NCI-H187 (cell line): ENCODE data around the gene RHEBL1.

ENCODE experiments used
- DNase-seq, 2 experiments: peaks; one replicate each; lab custom pipeline; 2025; lab: John Stamatoyannopoulos, UW

RHEBL1 gene

DNA sequence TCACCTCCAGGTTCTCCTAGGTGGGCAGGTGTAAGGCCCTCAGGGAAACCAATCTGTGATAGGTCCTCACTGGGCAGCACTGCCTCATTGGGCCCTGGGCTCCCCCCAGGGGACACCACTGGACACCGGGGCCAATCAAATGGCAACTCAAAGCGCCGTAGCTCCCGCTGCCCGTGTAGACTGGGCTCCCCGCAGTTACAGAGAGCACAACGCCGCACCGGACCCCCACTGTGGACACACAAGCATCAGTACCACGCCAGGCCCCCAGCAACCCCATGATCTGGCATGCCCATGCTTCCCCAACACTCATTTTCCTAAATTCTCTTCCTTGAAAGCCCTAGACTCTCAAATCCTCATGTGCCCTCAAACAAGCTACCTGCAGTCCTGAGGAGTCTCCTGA, 15.3 kb downstream of the RHEBL1 start:
- no peak for DNase-seq

DNA sequence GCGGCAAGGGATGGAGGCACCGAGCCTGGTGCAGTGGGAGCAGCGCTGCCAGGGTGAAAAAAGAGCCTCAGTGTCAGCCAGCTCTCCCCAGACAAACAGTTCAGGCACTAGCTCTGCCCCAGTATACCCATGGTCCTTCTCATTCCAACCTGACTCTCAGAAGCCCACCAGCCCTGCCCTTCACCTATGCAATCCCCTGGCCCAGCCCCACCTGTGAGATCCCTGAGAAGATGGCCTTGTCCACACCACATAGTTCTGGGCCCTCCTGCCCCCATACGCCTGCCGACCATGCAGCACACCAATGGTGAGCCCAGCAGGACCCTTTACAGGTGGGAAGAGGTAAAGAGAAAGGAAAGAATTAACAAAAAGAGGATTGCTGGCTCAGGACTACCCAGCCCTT, 15.7 kb downstream of the RHEBL1 start:
- DNase-seq: no peak

DNA sequence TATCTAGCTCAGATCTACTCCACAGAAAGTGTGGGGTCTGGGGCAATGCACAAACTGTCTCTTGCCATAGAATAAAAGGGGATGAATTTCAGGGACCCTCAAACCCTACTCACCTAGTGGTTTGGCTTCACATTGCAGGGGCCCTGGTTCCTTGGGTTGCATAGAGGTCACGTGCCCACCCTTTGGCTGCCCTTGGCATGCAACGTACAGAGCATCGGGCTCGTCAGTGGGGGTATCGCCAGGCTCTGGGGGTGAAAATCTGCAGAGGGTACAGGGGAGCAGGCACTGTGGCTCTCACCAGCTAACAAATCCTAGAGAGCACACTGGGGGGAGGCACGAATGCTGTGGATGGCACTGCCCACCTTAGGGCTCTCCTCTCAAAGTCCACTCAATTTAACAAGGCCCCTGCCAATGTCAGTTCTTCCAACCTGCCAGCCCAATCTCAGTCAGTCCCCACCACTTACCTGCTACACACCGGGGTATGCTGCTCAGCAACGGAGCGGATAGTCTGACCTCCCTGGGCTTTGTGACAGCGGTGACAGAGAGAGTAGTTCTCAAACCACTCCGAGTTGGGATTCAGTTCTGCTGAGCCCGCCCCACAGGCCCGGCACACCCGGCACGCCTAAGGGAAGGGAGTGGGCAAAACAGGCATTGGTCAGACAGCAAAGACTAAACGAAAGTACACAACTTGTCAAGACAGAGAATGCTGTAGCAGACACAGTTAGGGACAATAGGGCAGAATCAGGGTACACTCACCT, 17.1 kb downstream of the RHEBL1 start:
- DNase-seq: no peak

DNA sequence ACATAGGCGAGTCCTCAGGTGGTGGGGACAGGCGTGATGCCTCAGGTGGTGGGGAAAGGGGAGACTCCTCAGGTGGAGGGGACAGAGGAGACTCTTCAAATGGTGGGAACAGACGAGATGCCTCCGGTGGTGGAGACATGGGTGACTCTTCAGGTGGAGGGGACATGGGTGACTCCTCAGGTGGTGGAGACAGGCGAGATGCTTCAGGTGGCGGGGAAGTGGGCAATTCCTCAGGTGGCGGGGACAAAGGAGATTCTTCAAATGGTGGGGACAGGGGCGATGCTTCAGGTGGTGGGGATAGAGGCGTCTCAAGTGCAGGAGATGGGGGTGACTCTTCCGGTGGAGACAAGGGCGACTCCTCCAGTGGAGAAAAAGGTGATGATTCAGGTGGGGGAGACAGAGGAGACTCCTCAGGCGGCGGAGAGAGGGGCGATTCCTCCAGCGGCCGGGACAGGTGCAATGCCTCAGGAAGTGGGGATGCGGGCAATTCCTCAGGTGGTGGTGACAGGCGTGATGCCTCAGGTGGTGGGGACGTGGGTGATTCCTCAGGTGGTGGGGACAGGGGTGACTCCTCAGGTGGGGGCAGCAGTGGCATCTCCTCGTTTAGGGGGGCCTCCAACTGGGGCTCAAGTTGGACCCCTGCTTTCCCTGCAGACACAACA, 17.9 kb downstream of the RHEBL1 start:
- DNase-seq: no peak

DNA sequence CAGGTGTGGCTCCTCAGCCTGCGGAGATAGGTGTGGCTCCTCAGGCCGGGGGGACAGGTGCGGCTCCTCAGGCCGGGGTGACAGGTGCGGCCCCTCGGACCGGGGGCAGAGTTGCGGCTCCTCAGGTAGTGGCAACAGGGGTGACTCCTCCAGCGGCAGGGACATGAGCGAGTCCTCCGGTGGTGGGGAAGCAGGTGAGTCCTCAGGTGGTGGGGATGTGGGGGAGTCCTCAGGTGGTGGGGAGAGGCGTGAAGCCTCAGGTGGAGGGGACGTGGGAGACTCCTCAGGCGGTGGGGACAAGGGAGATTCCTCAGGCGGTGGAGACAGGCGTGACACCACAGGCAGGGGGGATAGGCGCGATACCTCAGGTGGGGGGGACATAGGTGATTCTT, 18.4 kb downstream of the RHEBL1 start:
- no peak for DNase-seq

DNA sequence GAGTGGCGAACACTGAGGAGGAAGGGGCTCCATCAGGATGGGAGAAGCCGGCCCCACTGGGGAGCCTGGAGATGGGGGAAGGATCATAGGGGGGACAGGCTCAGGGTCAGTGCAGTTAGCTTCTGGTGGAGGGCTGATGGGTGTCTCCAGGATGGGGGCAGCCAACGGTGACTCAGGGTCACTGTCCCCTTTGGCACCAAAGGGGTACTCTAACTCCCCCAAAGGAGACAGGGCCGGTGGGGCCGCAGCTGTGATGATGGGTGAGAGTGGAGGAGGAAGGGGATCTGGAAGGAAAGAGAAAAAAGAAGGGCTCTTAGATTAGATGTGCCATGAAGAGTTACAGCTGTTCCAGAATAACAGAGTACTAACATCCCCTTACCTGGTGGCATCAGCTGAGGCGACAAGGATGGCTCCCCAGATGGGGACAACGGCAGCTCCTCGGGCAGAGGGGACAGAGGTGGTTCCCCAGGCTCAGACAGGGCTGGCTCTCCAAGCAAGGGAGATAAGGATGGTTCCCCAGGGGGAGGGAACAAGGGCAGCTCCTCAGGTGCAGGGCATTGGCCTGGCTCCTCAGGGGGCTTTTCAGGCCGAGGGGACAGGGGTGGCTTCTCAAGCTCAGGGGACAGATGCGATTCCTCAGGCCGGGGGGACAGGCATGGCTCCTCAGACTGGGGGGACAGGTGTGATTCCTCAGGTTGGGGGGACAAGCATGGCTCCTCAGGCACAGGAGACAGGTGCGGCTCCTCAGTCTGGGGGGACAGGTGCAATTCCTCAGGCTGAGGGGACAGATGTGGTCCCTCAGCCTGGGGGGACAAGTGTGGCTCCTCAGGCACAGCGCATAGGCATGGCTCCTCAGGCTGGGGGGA, 19.0 kb downstream of the RHEBL1 start:
- DNase-seq: no peak

DNA sequence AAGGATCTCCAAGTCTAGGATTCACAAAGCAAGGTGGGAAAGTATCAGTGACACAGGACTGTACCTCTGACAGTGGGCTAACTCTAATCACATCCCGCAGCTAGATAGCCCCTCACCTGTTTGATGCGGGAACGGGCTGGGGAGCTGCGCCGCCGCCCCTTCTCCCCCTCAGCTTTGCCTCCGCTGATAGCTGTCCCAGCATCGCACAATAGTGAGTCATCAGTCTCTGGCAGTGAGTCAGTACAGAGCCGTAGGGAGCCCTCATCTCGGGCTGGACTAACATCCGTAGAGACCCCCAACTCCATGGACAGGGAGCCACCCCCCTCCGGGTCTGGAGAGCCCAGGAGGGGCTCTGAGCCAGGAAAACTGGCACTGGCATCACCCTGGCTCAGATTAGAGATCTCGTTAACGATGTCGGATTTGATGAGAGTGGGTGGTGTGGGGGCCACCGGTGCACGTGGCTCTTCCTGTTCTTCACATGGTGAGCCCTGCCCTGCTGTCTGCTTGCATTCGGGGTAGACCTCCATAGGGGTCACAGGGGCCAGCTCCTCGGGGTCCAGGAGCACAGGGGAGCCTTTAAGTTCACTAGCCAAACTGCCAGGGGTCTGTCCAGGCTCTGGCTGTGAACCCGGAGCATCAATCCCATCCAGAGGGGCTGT, 20.1 kb downstream of the RHEBL1 start:
- DNase-seq: no peak

DNA sequence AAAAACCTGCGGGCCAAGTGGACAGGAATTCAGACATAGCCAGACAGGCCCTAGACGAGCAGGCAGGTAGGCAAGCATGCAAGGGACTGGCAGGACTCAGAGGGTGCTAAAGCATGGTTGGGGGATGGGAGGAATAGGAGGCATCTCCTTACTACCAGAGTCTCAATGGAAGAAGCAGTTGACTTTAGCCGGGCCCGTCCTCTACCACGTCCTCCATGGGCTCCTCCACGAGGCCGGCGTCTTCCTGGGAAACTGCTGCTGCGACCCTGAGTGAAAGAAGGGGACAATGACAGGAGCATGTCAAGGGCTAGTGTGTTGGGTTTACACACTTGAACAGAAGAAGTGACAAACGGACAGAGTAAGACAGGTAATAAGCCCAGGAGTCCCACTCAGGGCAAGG, 20.8 kb downstream of the RHEBL1 start:
- no peak for DNase-seq

DNA sequence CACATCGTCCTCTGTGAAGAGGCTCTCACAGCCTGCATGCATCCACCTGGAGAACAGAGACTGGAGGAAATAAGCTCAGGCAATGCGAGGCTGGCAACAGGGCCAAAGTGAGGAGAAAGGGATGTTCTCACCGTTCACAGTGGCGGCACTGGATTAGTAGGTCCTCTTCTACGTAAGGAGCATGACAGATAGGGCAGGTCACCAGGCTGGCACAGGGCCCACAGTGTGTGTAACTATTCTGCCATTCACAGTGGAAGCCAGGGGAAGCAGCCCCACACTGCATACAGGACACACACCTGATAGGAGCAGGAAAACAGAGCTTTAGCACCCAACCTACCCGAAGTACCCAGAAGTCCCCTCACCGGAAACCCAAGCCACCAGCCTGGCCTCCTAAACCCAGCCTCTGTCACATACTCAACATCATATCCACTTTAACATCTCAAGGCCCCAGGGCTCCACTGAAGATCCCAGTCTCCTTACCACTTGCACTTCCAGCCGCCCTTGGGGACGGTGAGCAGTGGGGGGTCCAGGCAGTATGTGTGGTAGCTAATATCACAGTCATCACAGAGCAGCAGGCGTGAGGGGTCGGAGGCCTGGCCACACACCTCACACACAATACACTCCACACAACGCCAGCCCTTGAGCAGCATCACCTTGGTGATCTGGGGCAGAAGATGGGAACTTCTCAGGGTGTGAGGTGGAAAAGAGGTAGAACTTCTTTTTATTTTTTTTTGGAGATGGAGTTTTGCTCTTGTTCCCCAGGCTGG, 23.5 kb downstream of the RHEBL1 start:
- no peak for DNase-seq

DNA sequence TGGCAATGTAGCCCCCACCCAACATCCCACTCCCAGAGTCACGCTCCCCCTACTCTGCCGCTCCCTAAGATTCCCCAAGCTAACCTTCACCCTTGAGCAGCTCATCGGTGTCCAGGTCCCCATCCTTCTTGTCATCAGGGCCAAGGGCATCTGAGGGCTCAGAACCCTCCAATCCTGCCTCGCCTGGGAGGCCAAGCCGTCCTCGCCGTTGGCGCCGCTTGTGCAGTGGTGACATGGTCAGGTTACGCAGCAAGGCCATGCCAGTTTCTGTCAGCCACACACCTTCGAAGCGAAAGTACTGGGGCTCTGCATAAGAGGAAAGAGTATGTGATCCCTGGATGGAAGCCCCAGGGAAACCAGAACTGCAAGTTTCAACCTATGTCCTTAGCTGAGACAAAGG, 25.1 kb downstream of the RHEBL1 start:
- no peak for DNase-seq

DNA sequence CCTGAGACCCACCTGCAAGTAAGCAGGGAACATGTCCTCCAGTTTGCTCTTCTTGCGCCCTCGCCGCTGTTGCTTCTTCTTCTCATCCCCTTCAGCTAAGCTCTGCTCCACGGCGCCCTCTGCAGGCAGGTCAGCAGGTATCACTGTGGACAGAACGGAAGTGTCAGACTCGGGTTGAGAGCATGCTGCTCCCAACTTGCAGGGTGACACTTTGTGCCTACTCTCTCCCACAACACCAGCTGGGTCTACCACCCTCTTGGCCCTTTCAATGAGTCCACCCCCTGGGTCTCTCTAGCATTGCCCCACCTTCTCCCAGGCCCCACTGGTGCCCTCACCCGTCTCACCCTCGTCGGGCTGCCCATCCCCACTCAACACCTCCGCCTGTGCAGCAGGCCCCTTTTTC, 25.9 kb downstream of the RHEBL1 start:
- no peak for DNase-seq

DNA sequence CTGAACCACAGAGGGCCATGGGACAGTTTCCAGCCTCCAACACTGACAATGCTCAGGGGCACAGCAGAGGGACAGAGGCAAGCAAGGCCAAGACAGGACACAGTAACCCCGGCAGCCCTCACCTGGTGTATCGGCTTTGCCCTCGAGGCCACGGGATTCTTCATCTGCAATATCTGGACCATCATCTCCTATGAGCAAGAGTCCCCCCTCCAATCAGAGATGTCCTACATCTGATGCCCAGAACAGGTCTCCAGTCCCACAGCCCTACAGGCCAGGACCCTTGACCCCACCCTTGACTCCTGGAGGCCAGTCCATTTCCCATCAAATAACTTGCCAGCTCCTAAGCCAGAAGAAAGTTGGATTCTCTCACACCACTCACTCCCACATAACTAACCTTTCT, 26.5 kb downstream of the RHEBL1 start:
- DNase-seq: no peak

DNA sequence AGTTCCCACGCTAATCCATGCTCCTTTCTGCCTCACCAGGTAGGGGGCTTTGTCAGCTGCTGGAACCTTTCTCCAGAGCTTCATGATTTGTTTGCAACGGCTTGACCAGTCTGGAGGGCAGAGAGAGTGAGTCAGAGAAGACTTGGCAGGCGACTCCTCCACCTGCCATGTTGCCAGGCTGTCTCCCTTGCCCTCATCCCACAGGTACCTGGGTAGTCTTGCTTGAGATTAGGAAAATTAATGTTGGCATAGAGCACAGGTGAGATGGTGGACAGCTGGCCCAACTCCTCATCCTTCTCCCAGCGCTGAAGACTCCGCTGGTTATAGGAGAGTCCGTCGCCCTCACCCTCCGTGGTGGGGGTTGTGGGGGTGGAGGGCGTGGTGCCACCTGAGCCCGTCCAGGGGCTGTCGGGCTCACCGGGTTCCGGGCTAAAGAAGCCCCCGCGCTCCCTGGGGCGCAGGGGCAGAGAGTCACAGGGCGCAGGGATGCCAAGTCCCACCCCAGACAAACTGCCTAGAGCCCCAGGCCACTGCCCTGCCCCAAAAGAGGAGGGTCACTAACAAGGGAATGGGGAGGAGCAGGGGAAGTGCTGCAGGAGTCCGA, 27.8 kb downstream of the RHEBL1 start:
- DNase-seq: no peak

DNA sequence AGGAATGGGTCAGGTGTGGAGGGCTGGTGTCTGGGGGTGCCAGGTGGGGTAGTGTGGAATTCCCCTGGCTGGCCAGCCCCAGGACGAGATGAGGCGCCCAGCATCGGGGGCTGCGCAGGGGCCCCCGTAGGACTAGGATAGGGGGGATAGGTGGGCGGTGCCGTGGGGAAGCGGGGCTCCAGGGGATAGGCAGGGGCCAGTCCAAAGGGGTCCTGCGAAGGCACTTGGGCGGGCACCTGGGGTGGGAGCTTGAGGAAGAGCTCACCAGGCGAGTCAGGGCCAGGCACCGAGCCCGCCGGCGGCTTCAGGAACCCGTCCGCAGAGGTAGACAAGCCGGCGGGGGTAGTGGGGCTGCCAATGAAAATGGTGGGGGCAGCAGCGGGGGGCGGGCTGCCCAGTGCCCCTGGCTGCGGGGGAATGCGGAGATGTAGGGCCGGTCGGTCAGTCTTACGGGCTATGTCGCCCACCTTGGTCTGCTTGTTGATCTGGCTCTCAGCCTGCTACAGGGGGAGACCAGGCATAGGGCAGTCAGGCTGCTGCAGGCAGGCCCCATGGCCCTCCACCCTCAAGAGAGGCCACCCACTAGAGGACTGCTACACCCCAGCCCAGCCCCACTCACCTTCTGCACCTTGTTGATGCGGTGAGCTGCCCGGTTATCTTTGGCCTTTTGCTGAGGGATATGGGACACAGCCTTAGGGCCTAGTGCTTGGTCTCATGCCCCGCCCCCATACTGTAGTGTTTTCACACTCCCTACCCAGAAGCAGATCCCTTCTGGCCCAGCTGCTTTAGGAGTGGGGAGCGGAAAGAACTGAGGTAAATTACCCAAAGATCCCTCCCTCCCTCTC, 28.5 kb downstream of the RHEBL1 start:
- DNase-seq: no peak

DNA sequence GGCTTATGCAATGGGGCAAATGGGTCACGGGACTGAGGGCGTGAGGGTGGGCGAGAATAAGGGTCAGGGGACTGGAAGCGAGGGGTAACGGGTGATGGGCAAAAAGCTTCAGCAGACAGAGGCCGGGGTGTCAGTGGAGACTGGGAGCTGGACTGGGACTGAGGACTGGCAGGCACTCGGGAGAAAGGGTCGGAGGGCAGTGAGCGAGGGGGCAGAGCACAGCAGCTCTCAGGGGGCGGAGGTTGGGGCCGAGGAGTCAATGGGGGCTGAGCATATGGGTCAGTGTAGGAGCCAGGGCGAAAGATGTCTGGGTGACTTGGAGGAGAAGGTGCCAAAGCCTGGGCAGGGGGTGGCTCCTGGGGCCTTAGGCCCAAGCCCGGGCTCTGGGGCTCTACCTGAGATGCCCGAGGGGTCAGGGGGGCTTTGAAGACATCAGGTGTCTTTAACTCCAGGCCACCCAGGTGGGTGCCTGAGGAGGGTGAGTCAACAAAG, 29.4 kb downstream of the RHEBL1 start:
- DNase-seq: no peak

DNA sequence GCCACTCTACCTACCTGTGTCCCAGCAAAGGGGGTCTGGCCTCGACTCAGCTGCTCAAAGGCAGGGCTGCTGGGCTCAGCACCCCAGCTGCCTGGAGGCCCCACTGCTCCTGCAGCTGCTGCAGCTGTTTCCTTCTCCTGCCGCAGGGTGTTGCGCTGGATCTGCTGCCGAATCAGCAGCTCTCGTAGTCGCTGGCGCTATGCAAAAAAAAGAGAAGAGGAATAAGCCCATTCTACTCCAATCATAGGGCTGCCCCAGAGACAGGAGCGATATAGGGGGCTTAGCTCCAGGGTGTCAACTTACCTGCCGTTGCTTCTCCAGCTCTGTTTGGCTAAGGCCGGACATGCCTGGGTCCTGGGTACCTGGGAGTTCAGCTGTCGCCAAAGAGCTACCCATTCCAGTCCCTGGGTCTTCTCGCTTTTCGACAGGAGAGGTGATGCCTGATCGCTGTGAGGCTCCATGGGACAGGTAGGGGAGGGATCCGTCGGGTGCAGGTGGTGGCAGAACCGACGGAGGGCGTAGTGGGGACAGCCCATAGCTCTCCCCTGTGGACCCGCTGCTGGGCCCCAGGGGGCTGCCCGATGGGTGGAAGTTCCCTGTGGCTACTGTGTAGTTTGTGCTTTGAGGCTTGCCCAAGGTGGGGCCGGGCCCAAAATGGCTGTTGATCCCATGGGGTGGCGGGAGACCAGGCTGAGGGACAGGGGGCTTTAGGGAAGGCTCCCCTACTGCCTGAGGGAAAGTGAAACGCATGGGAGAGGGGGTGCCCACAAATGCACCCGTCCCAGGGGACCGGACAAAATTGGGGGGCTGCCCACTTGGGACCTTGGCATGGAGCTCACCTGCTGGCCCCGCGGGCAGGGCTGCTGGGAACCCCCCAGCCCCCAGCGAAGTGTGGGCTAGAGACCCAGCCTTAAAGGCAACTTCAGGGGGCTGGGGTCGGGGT, 30.1 kb downstream of the RHEBL1 start:
- DNase-seq: no peak

DNA sequence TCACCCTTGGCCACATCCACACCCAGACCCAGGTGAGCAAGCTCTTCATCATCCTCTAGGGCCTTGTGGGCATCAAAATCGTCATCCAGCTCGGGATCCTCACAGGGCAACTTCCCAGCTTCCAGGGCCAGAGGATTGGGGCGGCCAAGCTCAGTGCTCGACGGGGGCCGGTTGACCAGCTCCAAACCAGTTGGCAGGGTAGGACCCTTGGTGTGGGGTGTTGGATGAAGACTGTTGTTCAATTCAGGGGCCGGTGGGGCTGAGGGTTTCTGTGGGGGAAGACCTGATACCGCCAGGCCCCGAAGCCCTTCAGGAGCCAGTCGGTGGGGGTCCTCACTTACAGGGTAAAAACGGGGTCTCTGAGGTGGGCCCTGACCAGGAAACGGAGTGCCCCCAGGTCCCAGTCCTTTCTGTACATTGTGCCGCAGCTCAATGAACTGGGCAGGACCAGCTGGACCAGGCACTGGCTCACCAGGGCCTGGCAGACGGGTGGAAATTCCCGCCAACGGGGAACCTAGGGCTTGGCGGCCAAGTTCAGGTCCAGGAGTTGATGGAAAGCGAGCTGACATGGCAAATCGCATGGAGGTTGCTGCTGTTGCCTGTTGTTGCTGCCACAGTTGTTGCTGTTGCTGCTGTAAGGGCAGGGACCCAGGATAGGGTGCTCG, 31.4 kb downstream of the RHEBL1 start:
- no peak for DNase-seq

DNA sequence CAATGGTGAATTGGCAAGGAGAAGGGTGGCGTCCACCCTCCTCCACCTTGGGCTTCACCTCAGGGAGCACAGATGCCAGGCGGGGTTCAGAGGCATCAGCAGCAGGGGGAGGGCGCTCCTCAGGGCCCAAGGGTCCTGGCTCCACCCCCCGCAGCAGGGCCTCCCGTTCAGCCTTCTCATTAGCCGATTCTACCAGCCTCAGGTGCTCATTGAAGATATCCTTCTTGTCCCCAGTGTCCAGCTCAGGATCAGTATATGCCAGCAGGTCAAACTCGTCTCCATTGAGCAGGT, 31.9 kb downstream of the RHEBL1 start:
- no peak for DNase-seq
